Measurements from ENCODE around the gene PRKCB.

DNA sequence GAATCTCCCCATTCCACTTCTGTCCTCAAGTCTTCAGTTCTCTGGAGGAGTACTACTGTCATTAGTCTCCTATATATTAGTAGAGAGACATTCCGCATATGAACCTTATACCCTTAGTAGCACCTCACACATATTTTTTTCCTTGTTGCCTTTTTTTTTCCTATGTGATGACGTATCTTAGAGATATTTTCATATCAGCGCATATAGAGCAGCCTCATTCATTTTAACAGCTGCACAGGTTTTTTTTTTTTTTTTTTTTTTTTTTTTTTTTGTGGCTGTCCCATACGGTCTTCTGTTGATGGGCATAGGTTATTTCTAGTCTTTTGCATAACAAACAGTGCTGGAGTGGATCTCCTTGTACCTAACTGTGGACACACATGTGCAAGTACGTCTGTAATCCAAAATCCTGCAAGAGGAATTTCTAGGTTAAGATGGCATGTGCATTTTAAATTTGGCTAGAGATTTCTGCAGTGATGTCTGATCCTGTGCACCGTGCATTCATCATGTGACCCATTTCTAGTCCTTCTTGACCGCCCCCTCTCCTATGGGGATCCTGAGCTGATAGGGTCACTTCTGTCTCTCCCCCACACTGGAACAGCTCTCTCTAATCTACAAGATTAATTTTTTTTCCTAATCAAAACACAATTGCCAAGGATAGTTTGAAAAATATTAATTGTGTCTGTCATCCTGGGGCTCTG is 64.8 kb downstream of the PRKCB start:
- TF ChIP-seq, protein P1, sequence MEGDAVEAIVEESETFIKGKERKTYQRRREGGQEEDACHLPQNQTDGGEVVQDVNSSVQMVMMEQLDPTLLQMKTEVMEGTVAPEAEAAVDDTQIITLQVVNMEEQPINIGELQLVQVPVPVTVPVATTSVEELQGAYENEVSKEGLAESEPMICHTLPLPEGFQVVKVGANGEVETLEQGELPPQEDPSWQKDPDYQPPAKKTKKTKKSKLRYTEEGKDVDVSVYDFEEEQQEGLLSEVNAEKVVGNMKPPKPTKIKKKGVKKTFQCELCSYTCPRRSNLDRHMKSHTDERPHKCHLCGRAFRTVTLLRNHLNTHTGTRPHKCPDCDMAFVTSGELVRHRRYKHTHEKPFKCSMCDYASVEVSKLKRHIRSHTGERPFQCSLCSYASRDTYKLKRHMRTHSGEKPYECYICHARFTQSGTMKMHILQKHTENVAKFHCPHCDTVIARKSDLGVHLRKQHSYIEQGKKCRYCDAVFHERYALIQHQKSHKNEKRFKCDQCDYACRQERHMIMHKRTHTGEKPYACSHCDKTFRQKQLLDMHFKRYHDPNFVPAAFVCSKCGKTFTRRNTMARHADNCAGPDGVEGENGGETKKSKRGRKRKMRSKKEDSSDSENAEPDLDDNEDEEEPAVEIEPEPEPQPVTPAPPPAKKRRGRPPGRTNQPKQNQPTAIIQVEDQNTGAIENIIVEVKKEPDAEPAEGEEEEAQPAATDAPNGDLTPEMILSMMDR (IDR thresholded peaks at IDR 0.05) = no peak
- TF ChIP-seq POLR2A (IDR thresholded peaks at IDR 0.05) = no peak
